WERI-Rb-1 (cell line): ENCODE data around the gene CFAP99.

Source experiments
- DNase-seq: peaks from one replicate; pipeline ENCODE4 v3.0.0-alpha.2; 2020
- H3K27ac ChIP-seq: fragments of 250-450 bp; sonication (Bioruptor Pico); 2 replicates; pipeline ENCODE4 v1.5.1; 2020; ENCODE audit warnings: mild to moderate bottlenecking, moderate library complexity
- H3K27me3 ChIP-seq: fragments of 250-450 bp; sonication (Bioruptor Pico); 2 replicates; pipeline ENCODE4 v1.5.1; 2021; ENCODE audit warnings: mild to moderate bottlenecking, low read depth, moderate library complexity; ENCODE audit not compliant: insufficient read depth, severe bottlenecking
- H3K36me3 ChIP-seq: fragments of 250-450 bp; sonication (Bioruptor Pico); 2 replicates; pipeline ENCODE4 v1.5.1; 2020; ENCODE audit warnings: mild to moderate bottlenecking, moderate library complexity
- H3K4me3 ChIP-seq: 2 replicates; pipeline ENCODE4 v1.5.1; 2011; ENCODE audit warnings: low read depth, mild to moderate bottlenecking, control low read depth, low read length
- H3K9me3 ChIP-seq: fragments of 250-450 bp; sonication (Bioruptor Pico); 2 replicates; pipeline ENCODE4 v1.5.1; 2021; ENCODE audit warnings: mild to moderate bottlenecking, moderate library complexity; ENCODE audit not compliant: severe bottlenecking
- TF ChIP-seq, protein P1 (sequence below): IDR thresholded peaks from 2 replicates; pipeline ENCODE4 v1.5.1; 2011; ENCODE audit warnings: low read depth, mild to moderate bottlenecking, control low read depth, inconsistent platforms, low read length

CFAP99 gene

DNA sequence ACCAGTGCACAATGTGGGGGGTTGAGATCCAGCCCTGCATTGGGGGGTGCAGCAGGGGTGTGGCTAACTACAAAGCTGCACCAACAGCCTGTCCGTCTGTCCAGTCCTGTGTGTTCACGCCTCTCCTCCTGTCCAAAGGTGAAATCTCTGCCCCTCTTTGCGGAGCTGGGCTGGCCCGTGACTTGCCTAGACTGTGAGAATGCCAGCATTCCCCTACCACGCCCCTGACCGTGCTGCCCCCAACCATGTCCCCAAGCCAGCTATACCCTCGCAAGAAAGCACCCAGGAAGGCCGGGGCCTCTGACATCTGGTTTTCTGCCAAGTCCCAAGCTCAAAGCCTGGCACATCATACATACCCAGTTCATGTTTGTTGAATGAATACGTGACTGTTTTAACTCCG, 19.5 kb upstream of the CFAP99 start:
- H3K36me3 ChIP-seq: no peaks in the 10 kb centered on the region
- no peak for DNase-seq
- TF ChIP-seq, protein P1, sequence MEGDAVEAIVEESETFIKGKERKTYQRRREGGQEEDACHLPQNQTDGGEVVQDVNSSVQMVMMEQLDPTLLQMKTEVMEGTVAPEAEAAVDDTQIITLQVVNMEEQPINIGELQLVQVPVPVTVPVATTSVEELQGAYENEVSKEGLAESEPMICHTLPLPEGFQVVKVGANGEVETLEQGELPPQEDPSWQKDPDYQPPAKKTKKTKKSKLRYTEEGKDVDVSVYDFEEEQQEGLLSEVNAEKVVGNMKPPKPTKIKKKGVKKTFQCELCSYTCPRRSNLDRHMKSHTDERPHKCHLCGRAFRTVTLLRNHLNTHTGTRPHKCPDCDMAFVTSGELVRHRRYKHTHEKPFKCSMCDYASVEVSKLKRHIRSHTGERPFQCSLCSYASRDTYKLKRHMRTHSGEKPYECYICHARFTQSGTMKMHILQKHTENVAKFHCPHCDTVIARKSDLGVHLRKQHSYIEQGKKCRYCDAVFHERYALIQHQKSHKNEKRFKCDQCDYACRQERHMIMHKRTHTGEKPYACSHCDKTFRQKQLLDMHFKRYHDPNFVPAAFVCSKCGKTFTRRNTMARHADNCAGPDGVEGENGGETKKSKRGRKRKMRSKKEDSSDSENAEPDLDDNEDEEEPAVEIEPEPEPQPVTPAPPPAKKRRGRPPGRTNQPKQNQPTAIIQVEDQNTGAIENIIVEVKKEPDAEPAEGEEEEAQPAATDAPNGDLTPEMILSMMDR: no peak
- H3K9me3 ChIP-seq: no peaks in the 10 kb centered on the region
- no peak overlapping the region for H3K4me3 ChIP-seq
- no peaks in the 10 kb centered on the region for H3K27me3 ChIP-seq
- no peak overlapping the region for H3K27ac ChIP-seq

DNA sequence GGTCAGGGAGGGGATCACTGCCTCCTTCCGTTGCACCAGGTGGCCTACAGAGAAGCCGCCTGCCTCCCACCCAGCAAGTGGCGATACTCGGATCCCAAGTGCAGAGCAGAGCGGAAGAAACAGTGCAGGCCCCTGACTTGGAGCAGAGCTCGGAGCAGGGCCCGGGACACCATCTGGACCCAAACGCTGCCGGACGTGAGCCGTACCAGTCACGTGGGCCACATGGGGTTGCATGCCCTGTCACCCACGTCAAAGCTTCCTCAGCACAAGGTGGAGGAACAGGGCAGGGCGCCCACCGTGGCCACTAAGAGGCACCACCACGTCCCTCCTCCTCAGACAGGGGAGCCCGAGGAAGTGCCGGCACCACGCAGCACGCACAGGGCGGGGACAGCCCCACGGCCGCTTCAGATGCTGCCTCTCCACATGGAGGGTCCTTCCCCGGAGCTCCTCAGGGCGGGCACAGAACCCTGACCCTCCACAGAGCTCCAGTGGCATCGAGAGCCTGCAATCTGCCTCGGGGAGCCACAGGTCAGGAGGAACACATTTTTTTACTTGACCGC, 19.0 kb upstream of the CFAP99 start:
- Histone ChIP-seq H3K27me3 (no peaks in the 10 kb centered on the region), H3K9me3 (no peaks in the 10 kb centered on the region), H3K27ac (no peak overlapping the region), H3K36me3 (no peaks in the 10 kb centered on the region), H3K4me3 (no peak overlapping the region)
- no peak for DNase-seq
- TF ChIP-seq, protein P1: no peak

DNA sequence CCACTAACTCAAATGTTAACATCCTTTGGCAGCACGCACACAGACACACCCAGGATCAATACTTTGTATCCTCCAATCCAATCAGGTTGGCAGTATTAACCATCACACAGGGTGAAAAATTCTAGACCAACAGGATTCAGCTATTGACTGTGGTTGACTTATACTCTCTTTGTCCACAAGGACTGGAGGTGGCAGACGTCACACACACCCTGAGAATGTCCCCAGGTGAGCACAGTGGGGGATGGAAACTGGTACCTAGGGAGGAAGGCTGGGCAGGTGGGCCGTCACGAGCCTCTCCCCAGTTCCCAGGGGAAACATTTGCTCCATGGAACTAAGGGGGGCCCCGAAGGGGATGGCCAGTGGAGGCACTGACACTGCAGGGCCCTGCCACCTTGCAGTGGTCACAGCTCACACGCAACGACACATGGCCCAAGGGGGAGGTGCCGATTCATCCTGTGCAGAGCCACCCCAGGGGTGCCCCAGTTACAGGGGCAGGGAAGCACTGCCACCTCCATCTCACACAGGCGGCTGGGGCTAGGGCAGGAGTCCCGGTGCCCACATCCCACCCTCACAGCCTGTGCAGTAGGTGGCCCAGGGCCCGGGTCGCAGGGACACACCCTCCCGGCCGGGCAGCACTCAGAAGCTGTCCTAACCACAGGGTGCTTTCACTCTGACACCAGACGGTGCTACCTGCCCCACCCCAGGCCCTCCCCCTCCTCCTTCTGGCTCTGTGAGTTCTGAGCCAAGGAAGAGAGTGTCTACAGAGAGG, 17.7 kb upstream of the CFAP99 start:
- H3K27ac ChIP-seq: peak overlapping the region; percentile 44; the same call in 1 of the 2 replicates

DNA sequence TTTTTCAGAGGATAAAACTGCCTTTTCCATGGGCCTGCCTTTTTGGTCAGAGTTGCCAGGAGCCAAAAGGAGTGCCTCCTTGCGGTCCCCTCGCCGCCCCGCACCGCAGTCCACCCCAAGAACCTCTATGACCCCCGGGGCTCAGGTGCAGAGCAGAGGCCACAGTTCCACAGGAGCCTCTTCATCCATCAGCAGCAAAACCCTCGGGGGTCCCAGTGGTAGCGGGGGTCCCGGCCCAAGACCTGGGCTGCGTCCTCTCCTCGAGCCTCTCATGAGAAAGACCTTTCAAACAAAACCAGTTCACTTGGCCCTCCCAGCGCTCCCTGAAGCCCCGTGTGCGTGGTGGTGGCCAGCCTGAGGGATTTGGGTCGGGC, 17.2 kb upstream of the CFAP99 start:
- TF ChIP-seq, protein P1: no peak
- peak overlapping the region; percentile 24 for H3K4me3 ChIP-seq
- H3K36me3 ChIP-seq: no peaks in the 10 kb centered on the region
- no peak for DNase-seq
- H3K27me3 ChIP-seq: no peaks in the 10 kb centered on the region
- peak overlapping the region; percentile 44 for H3K27ac ChIP-seq
- no peaks in the 10 kb centered on the region for H3K9me3 ChIP-seq

More for the DNA sequence above, 17.7 kb upstream of the CFAP99 start:
- no peaks in the 10 kb centered on the region for H3K27me3 ChIP-seq
- H3K9me3 ChIP-seq: no peaks in the 10 kb centered on the region
- no peaks in the 10 kb centered on the region for H3K36me3 ChIP-seq
- TF ChIP-seq, protein P1: no peak
- DNase-seq: no peak
- H3K4me3 ChIP-seq: no peak overlapping the region

DNA sequence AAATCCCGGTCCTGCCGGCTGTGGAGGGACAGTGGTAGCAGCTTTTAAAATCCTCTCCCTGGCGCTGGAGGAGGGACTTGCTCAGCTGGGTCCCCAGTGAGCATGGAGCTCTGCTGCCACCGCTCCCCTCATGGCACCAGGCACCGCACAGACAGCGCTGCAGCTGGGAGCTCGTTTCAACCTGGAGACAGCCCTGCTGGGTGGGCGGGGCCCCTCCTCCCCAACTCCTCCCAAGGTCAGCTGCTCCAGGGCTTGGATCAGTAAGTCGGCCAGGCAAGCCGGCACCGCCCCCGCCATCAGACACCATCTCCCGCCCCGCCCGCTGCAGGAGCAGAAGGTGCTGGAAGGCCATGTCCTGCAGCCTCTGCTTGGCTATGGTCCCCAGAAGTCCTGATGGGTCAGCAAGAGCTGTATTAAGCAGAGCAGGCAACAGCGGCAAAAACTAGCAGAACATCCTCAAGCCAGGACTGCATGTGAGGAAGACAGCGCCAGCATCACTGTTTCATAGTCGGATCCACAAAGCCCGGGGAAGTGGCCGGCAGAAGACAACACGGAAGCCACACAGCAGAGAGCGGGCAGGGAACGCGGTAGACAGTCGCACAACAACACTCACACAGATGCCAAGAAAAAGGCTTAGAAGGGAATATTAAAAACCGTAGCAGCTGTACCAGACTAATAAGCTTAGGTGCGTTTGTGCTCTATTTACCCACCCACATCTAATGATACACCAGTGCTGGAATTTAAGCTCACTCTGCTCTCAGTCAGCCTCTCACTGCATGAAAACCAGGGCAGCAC, 16.5 kb upstream of the CFAP99 start:
- H3K27me3 ChIP-seq: no peaks in the 10 kb centered on the region
- H3K9me3 ChIP-seq: no peaks in the 10 kb centered on the region
- TF ChIP-seq, protein P1: peak; percentile 40; the same call in 1 of the 2 replicates
- H3K36me3 ChIP-seq: no peaks in the 10 kb centered on the region
- DNase-seq: peak; percentile 98
- peak overlapping the region; percentile 57 for H3K27ac ChIP-seq
- peak overlapping the region; percentile 24 for H3K4me3 ChIP-seq
